ENCODE data around the gene AEBP2.

GRCh38 chr12:19415563-19415962, 23.7 kb upstream of the AEBP2 start:
- TF ChIP-seq POLR2A (IDR thresholded peaks at IDR 0.05) (no peak), CTCF (IDR thresholded peaks at IDR 0.05) (no peak)
